ENCODE measurements around the gene GNAZ.

GNAZ gene

GRCh38 chr22:23076896-23077572 lies 6.7 kb downstream of the GNAZ start:
- no peak for DNase-seq (ENCODE audit: low read depth in 2 of 2)

DNA sequence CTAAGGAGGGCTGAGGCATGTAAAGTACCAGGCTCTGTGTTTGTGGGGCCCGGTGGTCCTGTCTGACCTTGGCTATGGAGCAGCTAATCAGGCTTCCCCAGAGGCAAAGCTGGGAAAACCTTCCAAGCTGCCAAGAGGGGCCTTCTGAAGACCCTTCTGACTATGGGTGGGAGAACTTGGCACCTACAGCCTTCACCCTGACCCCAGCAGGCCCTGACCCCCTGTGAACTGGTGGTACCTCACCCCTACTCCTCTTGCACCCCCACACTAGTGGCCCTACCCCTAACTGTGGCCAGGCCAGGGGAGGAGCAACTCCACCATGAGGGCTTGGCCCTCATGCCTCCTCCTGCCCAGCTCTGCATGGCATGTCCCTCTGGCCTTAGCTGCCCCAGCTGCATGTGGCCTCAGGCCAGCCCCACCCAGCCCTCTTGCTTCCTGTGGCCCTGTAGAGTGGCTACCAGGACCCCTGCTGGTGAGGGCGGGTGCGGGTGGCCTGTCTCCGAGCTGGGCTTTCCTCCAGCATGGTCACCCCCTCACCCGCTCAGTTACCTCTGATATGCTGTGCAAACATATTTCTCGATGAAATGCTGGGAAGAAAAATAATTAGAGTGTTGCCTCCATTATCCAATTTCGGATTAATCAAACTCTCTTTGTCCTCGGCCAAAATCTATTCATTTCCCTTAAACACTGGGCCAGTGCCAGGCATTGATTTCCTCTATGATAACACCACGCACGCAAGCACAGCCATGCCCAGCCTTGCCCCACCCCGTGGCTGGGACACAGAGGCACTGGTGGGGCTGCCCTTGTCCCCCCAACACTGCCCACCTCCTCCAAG lies 7.5 kb downstream of the GNAZ start:
- DNase-seq (ENCODE audit: low read depth in 2 of 2) = no peak

DNA sequence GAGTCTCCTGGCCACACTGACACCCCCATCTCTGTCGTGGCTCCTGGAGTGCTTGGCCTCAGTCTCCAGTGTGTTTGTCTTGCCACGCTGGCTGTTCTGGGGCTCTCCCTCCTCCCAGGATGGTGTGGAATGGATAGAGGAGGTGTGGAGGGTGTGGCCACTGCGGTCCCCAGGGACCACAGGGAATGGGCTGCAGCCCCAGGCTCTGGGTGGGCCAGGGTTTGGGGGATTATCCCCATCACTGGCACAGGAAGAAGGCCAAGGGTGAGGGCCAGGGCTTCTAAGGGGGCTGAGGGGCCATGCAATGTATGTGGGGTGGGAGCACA lies 8.1 kb downstream of the GNAZ start:
- DNase-seq (ENCODE audit: low read depth in 2 of 2) = no peak

GRCh38 chr22:23079240-23079768 lies 9.0 kb downstream of the GNAZ start:
- DNase-seq (ENCODE audit: low read depth in 2 of 2) = no peak

DNA sequence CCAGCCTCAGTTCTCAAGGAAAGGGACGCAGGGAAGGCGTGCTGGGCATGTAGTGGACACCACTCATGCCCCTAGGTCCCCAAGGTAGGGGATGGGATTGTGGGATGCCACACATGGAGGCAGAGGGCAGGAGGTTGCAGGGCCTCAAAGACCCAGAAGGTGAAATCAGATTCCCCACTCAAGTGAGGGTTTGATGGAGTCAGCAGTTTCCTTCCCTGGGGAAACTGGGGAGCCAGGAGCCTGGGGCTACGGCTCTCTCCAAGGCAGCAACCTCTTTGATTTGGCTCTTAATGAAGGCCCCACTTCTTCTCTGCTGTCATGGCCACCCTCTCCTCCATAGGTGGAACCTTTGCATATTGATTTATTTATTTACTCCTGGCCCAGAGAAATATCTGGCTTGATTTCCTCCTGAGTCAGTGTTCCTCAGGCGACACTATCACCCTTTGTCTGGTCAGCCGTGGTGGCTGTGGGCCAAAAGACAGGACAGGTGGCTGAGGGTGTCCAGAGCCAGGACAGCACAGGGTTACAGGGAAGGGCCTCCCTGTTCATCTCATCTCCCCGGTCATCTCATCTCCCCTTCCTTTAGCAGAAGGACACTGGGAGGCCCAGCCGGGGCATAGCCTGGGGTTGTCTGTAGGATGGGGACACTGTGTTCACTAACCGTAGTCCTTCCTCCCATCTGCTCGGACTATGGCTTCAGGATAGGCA lies 9.6 kb downstream of the GNAZ start:
- no peak for DNase-seq (ENCODE audit: low read depth in 2 of 2)

DNA sequence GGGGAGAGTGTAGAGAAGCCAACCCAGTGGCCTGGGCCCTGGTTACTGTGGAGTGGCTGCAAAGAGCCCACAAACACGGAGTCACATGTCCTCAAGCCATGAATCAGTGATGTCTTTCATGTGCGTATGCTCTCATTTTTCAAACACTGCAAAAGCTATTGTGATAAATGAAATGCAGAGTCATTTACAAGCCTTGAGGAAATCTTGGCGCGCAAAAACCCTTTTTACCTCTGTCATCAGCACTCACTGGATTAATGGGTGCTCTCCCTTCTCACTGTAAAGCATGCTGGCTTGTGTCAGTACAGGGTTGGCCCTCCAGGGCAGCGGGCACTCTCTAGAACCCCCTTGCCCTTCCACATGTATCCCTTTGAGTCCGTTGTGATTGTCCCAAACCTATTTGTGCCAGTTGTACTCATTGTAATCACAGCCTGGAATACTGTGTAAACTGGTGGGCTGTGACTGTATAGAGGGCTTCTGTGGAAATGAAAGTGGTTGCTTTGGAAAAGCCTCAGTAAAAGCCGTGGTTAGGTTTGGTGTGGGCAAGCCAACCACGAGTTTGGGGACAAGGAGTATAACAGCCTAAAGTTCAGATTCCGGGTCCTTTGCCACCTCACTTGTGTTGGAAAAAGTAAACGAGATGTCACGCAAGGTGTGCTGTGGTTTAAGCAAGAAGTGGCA lies 10.4 kb downstream of the GNAZ start:
- no peak for DNase-seq (ENCODE audit: low read depth in 2 of 2)

DNA sequence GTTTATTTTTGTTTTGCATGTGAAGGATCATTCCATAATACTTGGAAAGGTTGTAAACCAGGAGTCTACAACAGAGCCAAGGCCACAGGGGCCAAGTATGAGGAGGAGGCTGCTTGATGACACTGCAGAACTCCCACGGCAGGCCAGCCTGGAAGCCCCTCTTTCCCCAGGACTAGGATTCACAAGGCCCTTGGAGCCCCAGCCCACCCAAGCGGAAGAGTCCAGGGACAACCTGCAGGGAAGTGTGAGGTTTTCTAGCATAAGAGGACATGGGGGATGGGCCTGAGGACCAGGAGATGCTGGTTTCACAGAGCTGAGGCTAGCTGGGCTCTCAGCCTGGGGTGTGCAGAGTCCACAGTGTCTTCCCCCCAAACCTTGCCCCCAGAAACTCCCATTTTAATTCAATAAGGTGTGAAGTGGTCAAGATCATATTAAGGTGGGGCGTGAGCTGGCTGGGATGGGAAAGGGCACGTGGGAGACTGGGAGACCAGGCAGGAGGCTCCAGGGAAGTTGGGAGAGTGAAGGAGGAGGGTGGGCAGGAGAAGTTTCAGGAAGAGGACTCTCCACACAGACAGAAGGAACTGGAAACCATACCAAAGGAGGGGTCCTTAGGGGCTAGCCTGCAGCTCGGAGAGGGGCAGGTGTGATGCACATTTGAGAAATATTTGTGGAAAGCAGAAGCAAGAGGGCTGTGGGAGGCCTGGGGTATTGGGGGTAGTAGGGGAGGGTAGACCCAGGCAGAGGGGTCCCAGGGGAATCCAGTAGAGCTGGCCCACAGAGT lies 12.4 kb downstream of the GNAZ start:
- DNase-seq (ENCODE audit: low read depth in 2 of 2) = no peak

- DNase-seq (ENCODE audit: low read depth in 2 of 2) = no peak
Observed at GRCh38 chr22:23083315-23084021, 13.1 kb downstream of the GNAZ start.

- DNase-seq (ENCODE audit: low read depth in 2 of 2) = no peak
Observed at GRCh38 chr22:23084453-23085350, 14.4 kb downstream of the GNAZ start.

- DNase-seq (ENCODE audit: low read depth in 2 of 2) = no peak
Observed at GRCh38 chr22:23085351-23085671, 15.0 kb downstream of the GNAZ start.

DNA sequence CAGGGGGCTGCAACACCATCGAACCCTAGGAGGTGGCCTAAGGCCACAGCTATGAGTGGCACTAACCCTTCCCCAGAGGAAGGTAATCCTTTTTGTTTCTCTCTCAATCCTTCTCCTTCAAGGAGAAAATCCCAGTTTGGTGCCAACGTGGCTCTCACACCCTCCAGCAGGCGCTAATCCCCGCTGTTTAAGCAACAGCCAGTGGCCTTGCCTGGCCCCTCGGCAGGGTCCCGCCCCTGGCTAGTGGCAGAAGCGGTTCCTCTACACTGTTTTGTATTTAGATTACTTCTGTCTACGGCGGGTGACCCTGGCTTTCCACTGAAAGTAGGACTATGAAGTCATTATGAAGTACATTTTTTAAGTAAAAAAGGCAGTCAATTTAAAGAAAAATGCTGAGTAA lies 15.5 kb downstream of the GNAZ start:
- DNase-seq (ENCODE audit: low read depth in 2 of 2) = no peak

DNA sequence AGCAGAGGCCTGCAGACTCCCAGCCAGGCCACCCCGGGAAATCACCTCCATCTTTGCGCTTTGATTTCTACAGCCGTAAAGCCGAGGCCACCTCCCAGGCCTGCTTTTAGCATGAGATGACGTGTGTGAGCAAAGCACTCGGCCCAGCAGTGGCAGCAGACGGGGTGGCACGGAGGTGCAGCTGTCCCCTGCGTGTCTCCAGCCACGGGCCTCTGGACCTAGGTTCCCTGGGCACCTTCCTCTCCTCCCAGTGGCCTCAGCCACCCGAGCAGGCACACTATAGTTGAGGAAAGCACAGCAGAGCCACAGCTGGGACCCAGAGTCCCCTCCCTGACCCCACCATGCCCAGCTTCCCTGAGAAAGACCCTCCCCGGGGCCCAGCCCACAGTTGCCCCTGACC lies 15.9 kb downstream of the GNAZ start:
- no peak for DNase-seq (ENCODE audit: low read depth in 2 of 2)

DNA sequence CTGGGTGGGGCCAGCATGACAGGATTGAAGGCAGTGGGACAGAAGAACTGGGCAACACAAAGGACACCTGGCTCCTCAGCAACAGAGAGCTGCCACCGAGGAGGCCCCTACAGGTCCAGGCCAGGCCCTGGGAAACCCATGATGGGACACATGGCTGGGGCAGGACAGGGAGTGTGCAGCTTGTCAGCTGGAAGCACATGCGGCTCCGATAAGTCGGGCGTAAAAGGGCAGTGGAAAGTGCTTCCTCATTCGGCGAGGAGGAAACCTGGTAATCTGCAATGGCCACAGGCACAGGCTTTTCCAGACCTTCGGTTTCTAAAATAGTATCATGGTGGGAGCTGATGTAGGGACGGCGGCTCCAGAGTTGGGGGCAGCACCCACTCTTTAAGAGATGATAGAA lies 16.5 kb downstream of the GNAZ start:
- no peak for DNase-seq (ENCODE audit: low read depth in 2 of 2)

DNA sequence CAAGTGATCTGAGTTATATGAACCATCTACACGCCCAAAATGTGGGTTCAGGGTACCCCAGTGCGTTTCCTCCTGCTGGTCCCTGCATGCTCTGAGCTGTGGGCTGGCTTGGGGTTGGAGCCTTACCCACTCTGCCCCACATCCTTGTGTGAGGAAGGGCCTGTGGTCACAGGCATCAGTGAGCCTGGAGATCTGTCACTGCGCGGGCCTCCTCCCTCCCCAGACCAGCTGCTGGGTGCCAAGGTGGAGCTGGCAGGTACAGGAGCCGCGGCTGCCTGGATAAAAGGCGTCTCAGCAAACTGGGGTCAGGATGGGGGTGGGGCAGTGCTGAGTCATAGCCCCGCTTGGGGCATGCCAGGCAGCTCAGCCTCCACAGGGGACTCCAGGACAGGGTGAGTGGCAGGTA lies 17.9 kb downstream of the GNAZ start:
- no peak for DNase-seq (ENCODE audit: low read depth in 2 of 2)

- no peak for DNase-seq (ENCODE audit: low read depth in 2 of 2)
Observed at GRCh38 chr22:23089010-23089409, 18.7 kb downstream of the GNAZ start.

DNA sequence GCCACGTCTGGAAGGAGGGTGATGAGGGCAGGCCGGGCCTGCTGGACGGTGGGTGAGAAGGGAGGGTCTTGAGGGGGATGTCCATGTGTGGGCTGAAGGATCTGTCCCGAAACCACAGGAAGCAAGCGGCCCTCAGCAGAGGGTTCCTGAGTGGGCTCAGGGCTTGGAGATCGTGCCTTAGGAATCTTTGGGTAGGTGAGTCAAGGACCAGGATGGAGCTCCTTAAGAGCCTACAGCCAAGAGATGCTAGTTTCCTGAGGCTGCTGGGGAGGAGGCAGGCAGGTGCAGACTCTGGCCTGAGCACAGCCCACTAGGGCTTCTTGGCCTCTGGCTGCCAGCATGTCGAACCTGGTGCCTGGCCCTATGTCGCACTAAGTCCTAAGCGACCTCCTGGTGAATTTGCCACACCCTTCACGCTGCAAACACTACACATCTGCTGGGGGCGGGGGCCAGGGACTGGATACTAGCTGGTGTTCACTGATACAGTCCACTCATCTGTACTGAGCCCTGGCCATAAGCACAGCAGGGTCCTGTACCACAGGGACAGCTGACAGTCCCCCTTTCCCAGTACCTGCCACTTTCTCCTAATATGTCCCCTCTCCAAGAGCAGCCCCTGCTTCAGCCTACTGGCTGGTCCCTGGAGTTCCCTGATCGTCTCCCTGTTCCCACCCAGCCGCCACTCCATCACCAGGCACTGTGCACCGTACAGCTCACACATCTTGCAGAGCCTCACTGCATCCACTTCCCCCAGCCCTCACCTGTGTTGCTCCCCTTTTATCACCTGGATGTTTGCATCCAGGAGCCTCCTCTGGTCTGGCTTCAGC lies 19.5 kb downstream of the GNAZ start:
- DNase-seq (ENCODE audit: low read depth in 2 of 2) = no peak

GRCh38 chr22:23090457-23090835 lies 20.1 kb downstream of the GNAZ start:
- no peak for DNase-seq (ENCODE audit: low read depth in 2 of 2)

DNA sequence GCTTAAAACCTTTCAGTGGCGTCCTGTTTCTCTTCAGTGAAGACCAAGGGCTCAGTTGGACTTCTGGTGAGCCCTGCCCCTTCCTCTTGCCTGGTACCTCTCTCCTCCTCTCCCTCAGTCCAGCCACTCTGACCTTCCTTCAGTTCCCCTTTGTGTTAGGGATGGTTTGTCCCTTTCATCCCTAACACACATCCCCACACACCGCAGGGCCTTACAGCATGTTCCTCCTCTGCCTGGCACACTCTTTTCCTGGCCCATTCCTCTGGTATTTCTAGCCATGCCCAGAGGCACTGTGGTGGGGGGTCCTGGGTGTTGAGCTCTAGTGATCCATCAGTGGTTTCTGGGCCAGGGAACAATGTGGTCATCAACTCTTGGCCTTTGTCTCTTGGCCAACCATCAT lies 21.4 kb downstream of the GNAZ start:
- DNase-seq (ENCODE audit: low read depth in 2 of 2) = no peak

Data from activated CD4-positive, alpha-beta T cell treated with anti-CD3 and anti-CD28 coated beads for 24 hours (primary cell).